Thyroid gland (tissue), 4 donors: ENCODE data around the gene DHX30. TPM values are rescaled to one million over a fixed set of nuclear protein-coding genes. Genes with fewer than 3 reads are reported as not detected.
A peak's percentile ranks its signal among the peaks of the same experiment; 100 is the strongest.

Experiments used
- DNase-seq, 2 donors: peaks; one replicate each; pipeline ENCODE4 v3.0.0-alpha.2; 2019
- H3K27ac ChIP-seq, 3 donors: fragments of 200-600 bp; sonication (generic); 1 replicate in 2 of 3; 2 replicates in 1 of 3; pipeline ENCODE4 v1.5.1; 2016 to 2019; ENCODE audit warnings: mild to moderate bottlenecking in 1 of 3, moderate library complexity in 1 of 3
- H3K27me3 ChIP-seq: fragments of 200-600 bp; sonication (generic); one replicate; pipeline ENCODE4 v1.5.1; 2019
- H3K36me3 ChIP-seq, 2 donors: fragments of 200-600 bp; sonication (generic); one replicate each; pipeline ENCODE4 v1.5.1; 2016 to 2019
- H3K4me1 ChIP-seq, 2 donors: fragments of 200-600 bp; sonication (generic); one replicate each; pipeline ENCODE4 v1.5.1; 2017 to 2019
- H3K4me3 ChIP-seq, 3 donors: fragments of 200-600 bp; sonication (generic); replicated peaks in 1 of 3; 1 replicate in 2 of 3; 2 replicates in 1 of 3; pipeline ENCODE4 v1.5.1; 2016; ENCODE audit warnings: mild to moderate bottlenecking in 1 of 3
- H3K9me3 ChIP-seq: fragments of 200-600 bp; sonication (generic); one replicate; pipeline ENCODE4 v1.5.1; 2017
- CTCF ChIP-seq, 6 experiments: fragments of 200-600 bp in 3 of 6; fragments of 450-650 bp in 3 of 6; sonication (generic) in 3 of 6; IDR thresholded peaks; one replicate each; pipeline ENCODE4 v1.5.1; 2016 to 2019; ENCODE audit warnings: antibody characterized with exemption in 6 of 6, mild to moderate bottlenecking in 2 of 6, inconsistent platforms in 1 of 6, moderate library complexity in 1 of 6
- POLR2A ChIP-seq, 2 donors: fragments of 450-650 bp; IDR thresholded peaks; one replicate each; pipeline ENCODE4 v1.6.1; 2017; ENCODE audit warnings: antibody characterized with exemption in 2 of 2, mild to moderate bottlenecking in 2 of 2, moderate library complexity in 1 of 2
- WGBS, 2 donors: methylation state at CpG; one replicate each; pipeline ENCODE4 v1.1.5; 2017; 5-methylcytosine and 5-hydroxymethylcytosine counted together
- intact Hi-C: fragments of 100-400 bp; cut with DNase I; formaldehyde crosslinking; loops from one replicate; pipeline ENCODE4 v1.15.1; 2023
- total RNA-seq, 4 donors: library from RNA; depleted of rRNA; stranded (reverse); fragments of >200 nt; gene quantifications; one replicate each; pipeline ENCODE4 v1.2.3, GENCODE V29; 2016

DHX30 gene
- total RNA-seq, 4 donors from 2014 or later, result 51.3 to 80.3 (median 72.8) TPM

GRCh38 chr3:47874913-47875312, 72.0 kb downstream of the DHX30 start:
- no peaks in the 10 kb centered on the region for H3K9me3 ChIP-seq
- H3K27ac ChIP-seq, result peak overlapping the region in 1 of 3 donors; percentile 13
- no peak overlapping the region for H3K4me3 ChIP-seq
- no peaks in the 10 kb centered on the region for H3K27me3 ChIP-seq
- peaks cover 20 to 21% of the 10 kb centered on the region in 2 donors for H3K36me3 ChIP-seq
- intact Hi-C loops, result no loop called here
- 18 to 38% methylated on average over 1 of the region's 1 CpG for WGBS, 2 donors
- peaks cover 6 to 8% of the 10 kb centered on the region in 2 donors for H3K4me1 ChIP-seq
- no peak for DNase-seq
- TF ChIP-seq CTCF (IDR thresholded peaks at IDR 0.05) (no peak), POLR2A (IDR thresholded peaks at IDR 0.05) (no peak)

- Histone ChIP-seq H3K36me3 (peaks cover 3 to 5% of the 10 kb centered on the region in 2 donors), H3K27ac (no peak overlapping the region), H3K4me1 (peaks cover 6 to 8% of the 10 kb centered on the region in 2 donors), H3K27me3 (no peaks in the 10 kb centered on the region), H3K4me3 (no peak overlapping the region), H3K9me3 (no peaks in the 10 kb centered on the region)
- TF ChIP-seq CTCF (IDR thresholded peaks at IDR 0.05) (no peak), POLR2A (IDR thresholded peaks at IDR 0.05) (no peak)
- intact Hi-C loops, result no loop called here
- WGBS, 2 donors, result 71 to 79% methylated on average over 3 of the region's 3 CpGs
- DNase-seq, result no peak
These were observed 74.4 kb downstream of the DHX30 start for GRCh38 chr3:47877290-47877689.

GRCh38 chr3:47877719-47878118, 74.8 kb downstream of the DHX30 start:
- Histone ChIP-seq H3K36me3 (peaks cover under 1 to 3% of the 10 kb centered on the region in 2 donors), H3K4me3 (no peak overlapping the region), H3K9me3 (no peaks in the 10 kb centered on the region), H3K4me1 (peaks cover 6 to 8% of the 10 kb centered on the region in 2 donors), H3K27ac (no peak overlapping the region), H3K27me3 (no peaks in the 10 kb centered on the region)
- no peak for DNase-seq
- TF ChIP-seq POLR2A (IDR thresholded peaks at IDR 0.05), result no peak
- no peak for TF ChIP-seq CTCF (IDR thresholded peaks at IDR 0.05)
- intact Hi-C loops, result no loop called here

- WGBS, 2 donors, result 92 to 93% methylated on average over 2 of the region's 2 CpGs
- TF ChIP-seq CTCF (IDR thresholded peaks at IDR 0.05) (peak in 1 of 6 experiments; percentile 20), POLR2A (IDR thresholded peaks at IDR 0.05) (no peak)
- DNase-seq, result no peak
- Histone ChIP-seq H3K27ac (no peak overlapping the region), H3K4me1 (no peaks in the 10 kb centered on the region), H3K36me3 (no peaks in the 10 kb centered on the region), H3K27me3 (no peaks in the 10 kb centered on the region), H3K4me3 (no peak overlapping the region), H3K9me3 (no peaks in the 10 kb centered on the region)
- intact Hi-C loops, result no loop called here
These were observed 79.4 kb downstream of the DHX30 start for GRCh38 chr3:47882338-47882737.

GRCh38 chr3:47884603-47885002, 81.7 kb downstream of the DHX30 start:
- H3K27me3 ChIP-seq, result no peaks in the 10 kb centered on the region
- no peaks in the 10 kb centered on the region for H3K4me1 ChIP-seq
- H3K27ac ChIP-seq, result no peak overlapping the region
- TF ChIP-seq CTCF (IDR thresholded peaks at IDR 0.05), result no peak
- no peak for TF ChIP-seq POLR2A (IDR thresholded peaks at IDR 0.05)
- H3K36me3 ChIP-seq, result no peaks in the 10 kb centered on the region
- no peaks in the 10 kb centered on the region for H3K9me3 ChIP-seq
- H3K4me3 ChIP-seq, result no peak overlapping the region
- WGBS, 2 donors, result 79 to 100% methylated on average over 1 to 3 of the region's 3 CpGs
- DNase-seq, result no peak
- intact Hi-C loops, result no loop called here
